ENCODE data around the gene DPYD.

Gene DPYD

GRCh38 chr1:97074771-97075170 is 846.1 kb downstream of the DPYD start:
- no peaks in the 10 kb centered on the region for H3K36me3 ChIP-seq (ENCODE audit: low read length)
- TF ChIP-seq CTCF (IDR thresholded peaks at IDR 0.05; ENCODE audit: insufficient read depth, low read length, poor library complexity, severe bottlenecking) (no peak), EZH2phosphoT487 (conservative IDR thresholded peaks at IDR 0.05; ENCODE audit: low read length) (no peak)
- no peaks in the 10 kb centered on the region for H4K20me1 ChIP-seq (ENCODE audit: low read depth, low read length)
- H3K9ac ChIP-seq (ENCODE audit: low read length): no peak overlapping the region
- H3K9me3 ChIP-seq (ENCODE audit: insufficient read depth, low read length): no peaks in the 10 kb centered on the region
- H3K79me2 ChIP-seq (ENCODE audit: insufficient read depth, low read length): no peaks in the 10 kb centered on the region
- no peak overlapping the region for H3K27ac ChIP-seq (ENCODE audit: low read depth, low read length)
- H3K9me2 ChIP-seq (replicated peaks; ENCODE audit: insufficient read depth, low read length): no peaks in the 10 kb centered on the region
- H3K4me3 ChIP-seq (ENCODE audit: insufficient read depth, low read length, poor library complexity, severe bottlenecking): no peak overlapping the region
- no peak overlapping the region for H2AFZ ChIP-seq (ENCODE audit: low read depth, low read length, severe bottlenecking)
- no peaks in the 10 kb centered on the region for H3F3A ChIP-seq (ENCODE audit: insufficient read depth)
- no peak overlapping the region for H3K4me2 ChIP-seq (ENCODE audit: low read depth, low read length, poor library complexity, severe bottlenecking)
- no peaks in the 10 kb centered on the region for H3K27me3 ChIP-seq (ENCODE audit: low read length)

- Histone ChIP-seq H4K20me1 (ENCODE audit: low read depth, low read length) (no peaks in the 10 kb centered on the region), H3K9me2 (replicated peaks; ENCODE audit: insufficient read depth, low read length) (no peaks in the 10 kb centered on the region)
- no peak for TF ChIP-seq CTCF (IDR thresholded peaks at IDR 0.05; ENCODE audit: insufficient read depth, low read length, poor library complexity, severe bottlenecking)
- no peak for TF ChIP-seq EZH2phosphoT487 (conservative IDR thresholded peaks at IDR 0.05; ENCODE audit: low read length)
These were observed 846.9 kb downstream of the DPYD start for GRCh38 chr1:97073936-97074335.

GRCh38 chr1:97073169-97073568 is 847.7 kb downstream of the DPYD start:
- Histone ChIP-seq H3K79me2 (ENCODE audit: insufficient read depth, low read length) (no peaks in the 10 kb centered on the region), H3K36me3 (ENCODE audit: low read length) (no peaks in the 10 kb centered on the region), H3K9me2 (replicated peaks; ENCODE audit: insufficient read depth, low read length) (no peaks in the 10 kb centered on the region), H3K27me3 (ENCODE audit: low read length) (no peaks in the 10 kb centered on the region), H3K27ac (ENCODE audit: low read depth, low read length) (no peak overlapping the region), H3K9me3 (ENCODE audit: insufficient read depth, low read length) (no peaks in the 10 kb centered on the region), H3F3A (ENCODE audit: insufficient read depth) (no peaks in the 10 kb centered on the region), H4K20me1 (ENCODE audit: low read depth, low read length) (no peaks in the 10 kb centered on the region), H3K4me2 (ENCODE audit: low read depth, low read length, poor library complexity, severe bottlenecking) (no peak overlapping the region), H3K9ac (ENCODE audit: low read length) (no peak overlapping the region), H3K4me3 (ENCODE audit: insufficient read depth, low read length, poor library complexity, severe bottlenecking) (no peak overlapping the region), H2AFZ (ENCODE audit: low read depth, low read length, severe bottlenecking) (no peak overlapping the region)
- TF ChIP-seq CTCF (IDR thresholded peaks at IDR 0.05; ENCODE audit: insufficient read depth, low read length, poor library complexity, severe bottlenecking): no peak
- TF ChIP-seq EZH2phosphoT487 (conservative IDR thresholded peaks at IDR 0.05; ENCODE audit: low read length): no peak

More at GRCh38 chr1:97073936-97074335, 846.9 kb downstream of the DPYD start:
- Histone ChIP-seq H3K27ac (ENCODE audit: low read depth, low read length) (no peak overlapping the region), H3F3A (ENCODE audit: insufficient read depth) (no peaks in the 10 kb centered on the region), H3K9ac (ENCODE audit: low read length) (no peak overlapping the region), H3K9me3 (ENCODE audit: insufficient read depth, low read length) (no peaks in the 10 kb centered on the region), H3K36me3 (ENCODE audit: low read length) (no peaks in the 10 kb centered on the region), H2AFZ (ENCODE audit: low read depth, low read length, severe bottlenecking) (no peak overlapping the region), H3K4me2 (ENCODE audit: low read depth, low read length, poor library complexity, severe bottlenecking) (no peak overlapping the region), H3K79me2 (ENCODE audit: insufficient read depth, low read length) (no peaks in the 10 kb centered on the region), H3K4me3 (ENCODE audit: insufficient read depth, low read length, poor library complexity, severe bottlenecking) (no peak overlapping the region), H3K27me3 (ENCODE audit: low read length) (no peaks in the 10 kb centered on the region)

Data from SU-DHL-6 (cell line).